Panc1 (cell line): Measurements from ENCODE around the gene UGT1A3. TPM values are rescaled to one million over a fixed set of nuclear protein-coding genes. Genes with fewer than 3 reads are reported as not detected.

ENCODE experiments used
- ATAC-seq: fragments of 200-7000 bp; cut with Tn5 transposase; 2 replicates; pipeline ENCODE4 v1.9.1; 2020; ENCODE audit warnings: mild to moderate bottlenecking, moderate library complexity
- BruUV-seq: library from RNA; stranded (reverse); fragments of 400-500 nt; replicated peaks from 2 replicates; lab custom pipeline; 2021; lab: Mats Ljungman, UMichigan
- CTCF ChIA-PET: fragments of 300-600 bp; sonication (Branson Sonifier 250); formaldehyde crosslinking; loops from one replicate; lab custom pipeline; 2022; ENCODE audit warnings: antibody characterized with exemption; lab: Charles Lee
- POLR2A ChIA-PET: fragments of 300-600 bp; sonication (Branson Sonifier 250); formaldehyde crosslinking; loops from one replicate; lab custom pipeline; 2022; ENCODE audit warnings: antibody characterized with exemption; lab: Charles Lee
- DNase-seq: peaks from one replicate; pipeline ENCODE4 v3.0.0-alpha.2; 2010; ENCODE audit warnings: low read depth, low spot score
- H3K27ac ChIP-seq: 2 replicates; pipeline ENCODE4 v1.5.1; 2011; ENCODE audit warnings: mild to moderate bottlenecking, low read length, inconsistent platforms
- H3K27me3 ChIP-seq: fragments of 200-500 bp; sonication (Bioruptor generic); 2 replicates; pipeline ENCODE4 v1.6.0; 2014; ENCODE audit warnings: low read length, inconsistent platforms; ENCODE audit not compliant: control insufficient read depth, insufficient read depth
- H3K36me3 ChIP-seq: fragments of 200-500 bp; sonication (Bioruptor generic); 2 replicates; pipeline ENCODE4 v1.5.1; 2014; ENCODE audit warnings: inconsistent platforms, mild to moderate bottlenecking, low read length, moderate library complexity; ENCODE audit not compliant: control insufficient read depth, insufficient read depth
- H3K4me1 ChIP-seq: 2 replicates; pipeline ENCODE4 v1.5.1; 2011; ENCODE audit warnings: inconsistent platforms, mild to moderate bottlenecking, low read length, moderate library complexity; ENCODE audit not compliant: control insufficient read depth, insufficient read depth
- H3K4me3 ChIP-seq, 2 experiments: 2 replicates each; pipeline ENCODE4 v1.5.1; 2011 to 2012; ENCODE audit warnings: low read depth in 2 of 2, low read length in 2 of 2, mild to moderate bottlenecking in 2 of 2, inconsistent platforms in 1 of 2, moderate library complexity in 1 of 2
- H3K9me3 ChIP-seq: fragments of 200-500 bp; sonication (Bioruptor generic); 2 replicates; pipeline ENCODE4 v1.5.1; 2014; ENCODE audit warnings: low read depth, mild to moderate bottlenecking, inconsistent platforms, low read length, moderate library complexity; ENCODE audit not compliant: control insufficient read depth, insufficient read depth
- CTCF ChIP-seq: fragments of 450-650 bp; IDR thresholded peaks from 2 replicates; pipeline ENCODE4 v1.5.1; 2017; ENCODE audit warnings: mild to moderate bottlenecking
- POLR2AphosphoS5 ChIP-seq: IDR thresholded peaks from 2 replicates; pipeline ENCODE4 v1.6.1; 2012; ENCODE audit warnings: mild to moderate bottlenecking, low read depth, low read length, moderate library complexity
- REST ChIP-seq, 2 experiments: IDR thresholded peaks; 2 replicates each; pipeline ENCODE4 v1.6.1; 2011 to 2012; ENCODE audit warnings: low read depth in 2 of 2, control low read depth in 1 of 2, low read length in 1 of 2, mild to moderate bottlenecking in 1 of 2, moderate library complexity in 1 of 2; ENCODE audit not compliant: insufficient read depth in 1 of 2
- SIN3A ChIP-seq: IDR thresholded peaks from 2 replicates; pipeline ENCODE4 v1.6.1; 2012; ENCODE audit warnings: low read depth, mild to moderate bottlenecking, low read length, moderate library complexity, borderline replicate concordance; ENCODE audit not compliant: insufficient read depth
- TCF7L2 ChIP-seq: IDR thresholded peaks from 2 replicates; pipeline ENCODE4 v1.6.1; 2011; ENCODE audit warnings: mild to moderate bottlenecking, low read depth, low read length, inconsistent platforms
- in situ Hi-C: cut with HindIII; loops from 2 replicates; pipeline ENCODE4 v1.10.0; 2016; ENCODE audit warnings: low sequenced_read_pairs, low pct_unique_long_range_greater_than_20kb
- intact Hi-C: fragments of 100-400 bp; cut with micrococcal nuclease; formaldehyde crosslinking; loops from one replicate; pipeline ENCODE4 v1.10.0; 2022; ENCODE audit not compliant: unreplicated experiment
- total RNA-seq: library from RNA; stranded (reverse); gene quantifications from one replicate; pipeline ENCODE4 v1.2.1, GENCODE V29; 2021; ENCODE audit not compliant: unreplicated experiment

Gene UGT1A3
- total RNA-seq, 1 experiment from 2014 or later, result not detected

GRCh38 chr2:233817361-233817911, 88.6 kb downstream of the UGT1A3 start:
- H3K27ac ChIP-seq, result no peak overlapping the region
- H3K4me3 ChIP-seq, result no peak overlapping the region
- no TSS peak for BruUV-seq
- no peaks in the 10 kb centered on the region for H3K9me3 ChIP-seq
- POLR2A ChIA-PET, result no interaction called here
- intact Hi-C loops, result no loop called here
- ATAC-seq, result peak; percentile 40; the same call in 1 of the 2 replicates
- TF ChIP-seq REST (IDR thresholded peaks at IDR 0.05; ENCODE audit: insufficient read depth in 1 of 2, low read depth in 2 of 2, low read length in 1 of 2) (no peak), CTCF (no peak), TCF7L2 (no peak), POLR2AphosphoS5 (no peak), SIN3A (no peak)
- in situ Hi-C loops, result no loop called here
- no peaks in the 10 kb centered on the region for H3K27me3 ChIP-seq
- H3K36me3 ChIP-seq, result no peaks in the 10 kb centered on the region
- DNase-seq, result no peak
- H3K4me1 ChIP-seq, result no peaks in the 10 kb centered on the region
- CTCF ChIA-PET, result no interaction called here

GRCh38 chr2:233817995-233818638, 89.3 kb downstream of the UGT1A3 start:
- Histone ChIP-seq H3K9me3 (no peaks in the 10 kb centered on the region), H3K36me3 (no peaks in the 10 kb centered on the region), H3K27ac (no peak overlapping the region), H3K27me3 (no peaks in the 10 kb centered on the region), H3K4me3 (no peak overlapping the region), H3K4me1 (no peaks in the 10 kb centered on the region)
- in situ Hi-C loops, result no loop called here
- POLR2A ChIA-PET, result no interaction called here
- intact Hi-C loops, result no loop called here
- CTCF ChIA-PET, result no interaction called here
- BruUV-seq, result no TSS peak
- DNase-seq (no peak), ATAC-seq (no peak)
- TF ChIP-seq TCF7L2 (no peak), SIN3A (no peak), POLR2AphosphoS5 (no peak), REST (IDR thresholded peaks at IDR 0.05; ENCODE audit: insufficient read depth in 1 of 2, low read depth in 2 of 2, low read length in 1 of 2) (no peak), CTCF (no peak)
